ENCODE data around the gene PAK5. TPM values are rescaled to one million over a fixed set of nuclear protein-coding genes. Genes with fewer than 3 reads are reported as not detected.

The PAK5 gene
- total and polyA plus RNA-seq, 2 experiments from 2014 or later, result not detected

- Histone ChIP-seq H3K9me2 (ENCODE audit: insufficient read depth) (no peaks in the 10 kb centered on the region), H3K4me2 (ENCODE audit: unreplicated experiment) (no peak overlapping the region), H3F3A (ENCODE audit: insufficient read depth) (no peaks in the 10 kb centered on the region), H3K36me3 (ENCODE audit: low read depth) (no peaks in the 10 kb centered on the region), H3K9me3 (ENCODE audit: low read depth) (no peaks in the 10 kb centered on the region), H3K4me1 (ENCODE audit: insufficient read depth) (no peaks in the 10 kb centered on the region), H3K27me3 (replicated peaks; ENCODE audit: insufficient read depth) (peaks cover 66% of the 10 kb centered on the region), H4K20me1 (ENCODE audit: insufficient read depth) (no peaks in the 10 kb centered on the region), H3K79me2 (ENCODE audit: insufficient read depth) (no peaks in the 10 kb centered on the region), H3K27ac (no peak overlapping the region), H3K9ac (no peak overlapping the region), H3K4me3 (no peak overlapping the region), H2AFZ (no peak overlapping the region)
- WGBS, 2 experiments (ENCODE audit: low coverage in 1 of 2, low lambda C conversion rate in 2 of 2, missing lambda C conversion rate in 2 of 2), result 73 to 83% methylated on average over 5 of the region's 5 CpGs
- DNase-seq, result no peak
- in situ Hi-C loops (cut with MboI), result loop anchor here (5.0 to 25.0 kb wide), 2 partner anchors 201 to 846 kb away; no protein-coding TSS in a partner anchor
- TF ChIP-seq EZH2 (IDR thresholded peaks at IDR 0.05; ENCODE audit: insufficient read depth, poor library complexity, severe bottlenecking), result no peak
- TF ChIP-seq EZH2phosphoT487 (IDR thresholded peaks at IDR 0.05; ENCODE audit: insufficient read depth, low read depth), result no peak
These were observed 230.1 kb downstream of the PAK5 start for GRCh38 chr20:9608639-9609340.

GRCh38 chr20:9602847-9603183 lies 236.1 kb downstream of the PAK5 start:
- no peak overlapping the region for H2AFZ ChIP-seq
- no peaks in the 10 kb centered on the region for H3F3A ChIP-seq (ENCODE audit: insufficient read depth)
- H3K27ac ChIP-seq, result no peak overlapping the region
- no peaks in the 10 kb centered on the region for H3K9me2 ChIP-seq (ENCODE audit: insufficient read depth)
- H3K4me3 ChIP-seq, result no peak overlapping the region
- H3K36me3 ChIP-seq (ENCODE audit: low read depth), result no peaks in the 10 kb centered on the region
- H4K20me1 ChIP-seq (ENCODE audit: insufficient read depth), result no peaks in the 10 kb centered on the region
- H3K4me2 ChIP-seq (ENCODE audit: unreplicated experiment), result no peak overlapping the region
- no peaks in the 10 kb centered on the region for H3K79me2 ChIP-seq (ENCODE audit: insufficient read depth)
- H3K9ac ChIP-seq, result no peak overlapping the region
- peaks cover 59% of the 10 kb centered on the region for H3K27me3 ChIP-seq (replicated peaks; ENCODE audit: insufficient read depth)
- in situ Hi-C loops (cut with MboI), result loop anchor here (25.0 kb wide), 1 partner anchor 841 kb away; no protein-coding TSS in a partner anchor
- no peaks in the 10 kb centered on the region for H3K4me1 ChIP-seq (ENCODE audit: insufficient read depth)
- no peaks in the 10 kb centered on the region for H3K9me3 ChIP-seq (ENCODE audit: low read depth)
- TF ChIP-seq EZH2phosphoT487 (IDR thresholded peaks at IDR 0.05; ENCODE audit: insufficient read depth, low read depth), result no peak
- no peak for TF ChIP-seq EZH2 (IDR thresholded peaks at IDR 0.05; ENCODE audit: insufficient read depth, poor library complexity, severe bottlenecking)
- DNase-seq, result no peak
- 52 to 62% methylated on average over 4 of the region's 4 CpGs for WGBS, 2 experiments (ENCODE audit: low coverage in 1 of 2, low lambda C conversion rate in 2 of 2, missing lambda C conversion rate in 2 of 2)

DNA sequence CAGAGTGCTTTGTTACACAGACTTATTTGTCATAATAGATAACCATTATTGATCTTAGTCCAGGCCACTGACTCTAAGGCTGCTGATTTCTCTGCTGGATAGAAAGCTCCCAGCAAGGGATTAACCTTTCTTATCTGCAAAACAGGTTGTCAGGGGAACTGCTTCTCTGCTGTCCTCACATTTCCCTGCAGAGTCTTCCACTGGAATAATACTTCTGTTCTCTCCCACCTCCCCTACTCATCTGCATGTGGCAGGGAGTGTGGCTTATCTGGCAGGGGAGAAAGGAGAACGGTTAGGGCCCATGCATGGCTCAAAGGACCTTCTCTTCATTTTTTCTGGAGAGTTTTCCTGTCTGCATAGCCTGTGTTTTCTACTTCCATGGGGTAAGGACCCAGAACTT lies 238.3 kb downstream of the PAK5 start:
- no peaks in the 10 kb centered on the region for H3K79me2 ChIP-seq (ENCODE audit: insufficient read depth)
- peaks cover 52% of the 10 kb centered on the region for H3K27me3 ChIP-seq (replicated peaks; ENCODE audit: insufficient read depth)
- H3K9ac ChIP-seq, result no peak overlapping the region
- H3K4me1 ChIP-seq (ENCODE audit: insufficient read depth), result no peaks in the 10 kb centered on the region
- no peak overlapping the region for H2AFZ ChIP-seq
- WGBS, 2 experiments (ENCODE audit: low coverage in 1 of 2, low lambda C conversion rate in 2 of 2, missing lambda C conversion rate in 2 of 2), result 11 to 13% methylated on average over 1 of the region's 1 CpG
- DNase-seq, result no peak
- H3K36me3 ChIP-seq (ENCODE audit: low read depth), result no peaks in the 10 kb centered on the region
- TF ChIP-seq EZH2phosphoT487 (IDR thresholded peaks at IDR 0.05; ENCODE audit: insufficient read depth, low read depth) (no peak), EZH2 (IDR thresholded peaks at IDR 0.05; ENCODE audit: insufficient read depth, poor library complexity, severe bottlenecking) (no peak)
- no peaks in the 10 kb centered on the region for H3K9me3 ChIP-seq (ENCODE audit: low read depth)
- no peaks in the 10 kb centered on the region for H3F3A ChIP-seq (ENCODE audit: insufficient read depth)
- no peaks in the 10 kb centered on the region for H4K20me1 ChIP-seq (ENCODE audit: insufficient read depth)
- in situ Hi-C loops (cut with MboI), result loop anchor here (25.0 kb wide), 1 partner anchor 838 kb away; no protein-coding TSS in a partner anchor
- no peak overlapping the region for H3K4me2 ChIP-seq (ENCODE audit: unreplicated experiment)
- no peaks in the 10 kb centered on the region for H3K9me2 ChIP-seq (ENCODE audit: insufficient read depth)
- H3K4me3 ChIP-seq, result no peak overlapping the region
- H3K27ac ChIP-seq, result no peak overlapping the region

DNA sequence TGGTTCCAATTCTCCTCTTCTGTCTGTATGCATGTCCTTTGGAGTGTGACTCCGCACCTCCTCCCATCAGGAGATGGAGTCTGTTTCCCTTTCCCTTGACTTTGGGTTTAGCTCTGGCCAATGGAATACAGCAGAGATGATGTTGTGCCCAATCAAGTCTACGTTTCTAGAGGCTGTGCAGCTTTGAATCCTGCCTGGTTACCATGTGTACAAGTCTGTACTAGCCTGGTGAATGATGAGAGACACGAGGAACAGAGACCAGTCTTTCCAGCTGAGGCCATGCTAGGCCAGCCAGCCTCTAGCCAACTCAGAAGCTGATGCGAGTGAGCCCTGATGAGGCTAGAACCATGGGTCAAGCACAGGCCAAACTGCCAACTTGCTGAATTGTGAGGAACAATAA lies 241.3 kb downstream of the PAK5 start:
- in situ Hi-C loops (cut with MboI), result no loop called here
- DNase-seq, result no peak
- no peaks in the 10 kb centered on the region for H3K9me2 ChIP-seq (ENCODE audit: insufficient read depth)
- H4K20me1 ChIP-seq (ENCODE audit: insufficient read depth), result no peaks in the 10 kb centered on the region
- TF ChIP-seq EZH2phosphoT487 (IDR thresholded peaks at IDR 0.05; ENCODE audit: insufficient read depth, low read depth), result no peak
- TF ChIP-seq EZH2 (IDR thresholded peaks at IDR 0.05; ENCODE audit: insufficient read depth, poor library complexity, severe bottlenecking), result no peak
- no peak overlapping the region for H3K4me2 ChIP-seq (ENCODE audit: unreplicated experiment)
- no peak overlapping the region for H3K4me3 ChIP-seq
- H3K9me3 ChIP-seq (ENCODE audit: low read depth), result no peaks in the 10 kb centered on the region
- H2AFZ ChIP-seq, result no peak overlapping the region
- no peaks in the 10 kb centered on the region for H3F3A ChIP-seq (ENCODE audit: insufficient read depth)
- no peak overlapping the region for H3K9ac ChIP-seq
- H3K79me2 ChIP-seq (ENCODE audit: insufficient read depth), result no peaks in the 10 kb centered on the region
- no peaks in the 10 kb centered on the region for H3K36me3 ChIP-seq (ENCODE audit: low read depth)
- WGBS, 2 experiments (ENCODE audit: low coverage in 1 of 2, low lambda C conversion rate in 2 of 2, missing lambda C conversion rate in 2 of 2), result 19 to 31% methylated on average over 4 of the region's 4 CpGs
- H3K4me1 ChIP-seq (ENCODE audit: insufficient read depth), result no peaks in the 10 kb centered on the region
- H3K27me3 ChIP-seq (replicated peaks; ENCODE audit: insufficient read depth), result peaks cover 25% of the 10 kb centered on the region
- H3K27ac ChIP-seq, result no peak overlapping the region

Measured in GM23248 (cell line).